DOHH2 (cell line): Measurements from ENCODE around the gene DEPDC1B.

Experiments
- H3F3A ChIP-seq: fragments of 200-600 bp; sonication (generic), shearing (Covaris generic); 2 replicates; pipeline ENCODE4 v1.6.0; 2016; ENCODE audit warnings: antibody characterized with exemption, mild to moderate bottlenecking; ENCODE audit not compliant: control insufficient read depth, insufficient read depth
- H3K27ac ChIP-seq: fragments of 200-600 bp; sonication (generic); 2 replicates; pipeline ENCODE4 v1.5.1; 2014; ENCODE audit warnings: low read depth, mild to moderate bottlenecking, low read length, moderate library complexity
- H3K27me3 ChIP-seq: fragments of 200-600 bp; sonication (generic); 2 replicates; pipeline ENCODE4 v1.6.1; 2014; ENCODE audit warnings: mild to moderate bottlenecking, low read length, mixed read lengths; ENCODE audit not compliant: control insufficient read depth
- H3K36me3 ChIP-seq: fragments of 200-600 bp; sonication (generic); 2 replicates; pipeline ENCODE4 v1.6.1; 2014; ENCODE audit warnings: mild to moderate bottlenecking, low read length, moderate library complexity, mixed read lengths; ENCODE audit not compliant: control insufficient read depth
- H3K4me1 ChIP-seq: fragments of 200-600 bp; sonication (generic); 2 replicates; pipeline ENCODE4 v1.6.1; 2014; ENCODE audit warnings: mild to moderate bottlenecking, low read length, mixed read lengths; ENCODE audit not compliant: control insufficient read depth
- H3K4me2 ChIP-seq: fragments of 200-600 bp; sonication (generic); 2 replicates; pipeline ENCODE4 v1.6.0; 2014; ENCODE audit warnings: mild to moderate bottlenecking, low read length, moderate library complexity
- H3K4me3 ChIP-seq: fragments of 200-600 bp; sonication (generic); 2 replicates; pipeline ENCODE4 v1.5.1; 2014; ENCODE audit warnings: mild to moderate bottlenecking, low read length, mixed read lengths
- H3K79me2 ChIP-seq: fragments of 200-600 bp; sonication (generic); 2 replicates; pipeline ENCODE4 v1.6.1; 2014; ENCODE audit warnings: mild to moderate bottlenecking, low read length, mixed read lengths; ENCODE audit not compliant: control insufficient read depth
- H3K9me2 ChIP-seq: fragments of 200-600 bp; sonication (generic); replicated peaks from 2 replicates; pipeline ENCODE4 v1.6.1; 2014; ENCODE audit warnings: mild to moderate bottlenecking, low read length, mixed read lengths; ENCODE audit not compliant: control insufficient read depth
- H3K9me3 ChIP-seq: fragments of 200-600 bp; sonication (generic); 2 replicates; pipeline ENCODE4 v1.6.1; 2014; ENCODE audit warnings: antibody characterized with exemption, low read length, mixed read lengths; ENCODE audit not compliant: control insufficient read depth, insufficient read depth
- H4K20me1 ChIP-seq: fragments of 200-600 bp; sonication (generic); 2 replicates; pipeline ENCODE4 v1.6.0; 2014; ENCODE audit warnings: low read depth, mild to moderate bottlenecking, antibody characterized with exemption, low read length, moderate library complexity; ENCODE audit not compliant: control insufficient read depth, insufficient read depth
- EZH2phosphoT487 ChIP-seq: fragments of 200-600 bp; sonication (generic); IDR thresholded peaks from 2 replicates; pipeline ENCODE4 v1.6.1; 2017; ENCODE audit warnings: borderline replicate concordance, mild to moderate bottlenecking, antibody characterized with exemption, low read length, moderate library complexity, mixed read lengths
- TF ChIP-seq, protein P1 (sequence below): fragments of 200-600 bp; sonication (generic); IDR thresholded peaks from one replicate; pipeline ENCODE4 v1.5.1; 2014; ENCODE audit warnings: antibody characterized with exemption, mild to moderate bottlenecking, low read depth, low read length; ENCODE audit not compliant: poor library complexity, severe bottlenecking

The DEPDC1B gene

DNA sequence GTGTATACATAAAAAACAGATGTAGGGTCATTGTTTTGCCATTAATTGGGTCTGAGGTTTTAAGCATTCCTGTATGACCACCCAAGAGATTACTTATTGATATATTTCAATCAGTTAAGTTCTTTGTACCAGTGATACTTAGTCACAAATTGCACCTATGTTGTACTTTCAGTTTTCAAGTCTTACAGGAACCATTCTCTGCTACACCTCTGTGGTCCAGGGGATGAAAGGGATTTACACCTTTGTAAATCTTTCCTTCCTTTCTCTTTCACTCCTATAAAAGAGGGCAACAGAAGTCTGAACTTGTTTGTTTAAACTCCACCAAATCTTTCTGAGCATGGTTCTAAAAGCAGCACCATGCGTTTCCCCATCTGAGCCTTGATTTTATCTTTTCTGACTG is 86.1 kb downstream of the DEPDC1B start:
- no peaks in the 10 kb centered on the region for H3K27me3 ChIP-seq
- TF ChIP-seq, protein P1, sequence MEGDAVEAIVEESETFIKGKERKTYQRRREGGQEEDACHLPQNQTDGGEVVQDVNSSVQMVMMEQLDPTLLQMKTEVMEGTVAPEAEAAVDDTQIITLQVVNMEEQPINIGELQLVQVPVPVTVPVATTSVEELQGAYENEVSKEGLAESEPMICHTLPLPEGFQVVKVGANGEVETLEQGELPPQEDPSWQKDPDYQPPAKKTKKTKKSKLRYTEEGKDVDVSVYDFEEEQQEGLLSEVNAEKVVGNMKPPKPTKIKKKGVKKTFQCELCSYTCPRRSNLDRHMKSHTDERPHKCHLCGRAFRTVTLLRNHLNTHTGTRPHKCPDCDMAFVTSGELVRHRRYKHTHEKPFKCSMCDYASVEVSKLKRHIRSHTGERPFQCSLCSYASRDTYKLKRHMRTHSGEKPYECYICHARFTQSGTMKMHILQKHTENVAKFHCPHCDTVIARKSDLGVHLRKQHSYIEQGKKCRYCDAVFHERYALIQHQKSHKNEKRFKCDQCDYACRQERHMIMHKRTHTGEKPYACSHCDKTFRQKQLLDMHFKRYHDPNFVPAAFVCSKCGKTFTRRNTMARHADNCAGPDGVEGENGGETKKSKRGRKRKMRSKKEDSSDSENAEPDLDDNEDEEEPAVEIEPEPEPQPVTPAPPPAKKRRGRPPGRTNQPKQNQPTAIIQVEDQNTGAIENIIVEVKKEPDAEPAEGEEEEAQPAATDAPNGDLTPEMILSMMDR = no peak
- no peaks in the 10 kb centered on the region for H3K79me2 ChIP-seq
- no peaks in the 10 kb centered on the region for H3K9me3 ChIP-seq
- no peak overlapping the region for H3K4me2 ChIP-seq
- no peaks in the 10 kb centered on the region for H3K4me1 ChIP-seq
- H3K4me3 ChIP-seq = no peak overlapping the region
- no peaks in the 10 kb centered on the region for H3K36me3 ChIP-seq
- no peaks in the 10 kb centered on the region for H4K20me1 ChIP-seq
- no peaks in the 10 kb centered on the region for H3F3A ChIP-seq
- no peaks in the 10 kb centered on the region for H3K9me2 ChIP-seq
- no peak overlapping the region for H3K27ac ChIP-seq

DNA sequence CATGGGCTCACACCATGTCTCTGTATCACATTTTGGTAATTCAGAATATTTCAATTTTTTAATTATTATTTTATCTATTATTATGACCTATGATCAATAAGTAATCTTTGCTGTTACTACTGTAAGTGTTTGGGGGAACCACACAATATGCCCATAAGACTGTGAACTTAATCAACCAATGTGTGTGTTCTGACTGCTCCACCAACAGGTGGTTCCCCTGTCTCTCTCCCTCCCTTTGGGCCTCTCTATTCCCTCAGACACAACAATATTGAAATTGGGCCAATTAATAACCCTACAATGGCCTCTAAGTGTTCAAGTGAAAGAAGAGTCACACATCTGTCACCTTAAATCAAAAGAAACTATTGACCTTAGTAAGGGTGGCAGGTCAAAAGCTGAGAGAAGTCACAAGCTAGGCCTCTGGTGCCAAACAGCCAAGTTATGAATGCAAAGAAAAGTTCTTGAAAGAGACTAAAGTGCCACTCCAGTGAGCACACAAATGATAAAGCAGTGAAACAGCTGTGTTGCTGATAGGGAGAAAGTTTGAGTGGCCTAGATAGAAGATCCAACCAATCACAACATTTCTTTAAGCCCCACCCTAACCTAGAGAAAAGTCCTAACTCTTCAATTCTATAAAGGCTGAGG is 88.7 kb downstream of the DEPDC1B start:
- Histone ChIP-seq H3K79me2 (no peaks in the 10 kb centered on the region), H4K20me1 (no peaks in the 10 kb centered on the region), H3K27ac (no peak overlapping the region), H3K4me1 (no peaks in the 10 kb centered on the region), H3K27me3 (no peaks in the 10 kb centered on the region), H3K4me3 (no peak overlapping the region), H3K36me3 (no peaks in the 10 kb centered on the region), H3K4me2 (no peak overlapping the region), H3K9me3 (no peaks in the 10 kb centered on the region), H3F3A (no peaks in the 10 kb centered on the region), H3K9me2 (no peaks in the 10 kb centered on the region)
- TF ChIP-seq, protein P1 = no peak

DNA sequence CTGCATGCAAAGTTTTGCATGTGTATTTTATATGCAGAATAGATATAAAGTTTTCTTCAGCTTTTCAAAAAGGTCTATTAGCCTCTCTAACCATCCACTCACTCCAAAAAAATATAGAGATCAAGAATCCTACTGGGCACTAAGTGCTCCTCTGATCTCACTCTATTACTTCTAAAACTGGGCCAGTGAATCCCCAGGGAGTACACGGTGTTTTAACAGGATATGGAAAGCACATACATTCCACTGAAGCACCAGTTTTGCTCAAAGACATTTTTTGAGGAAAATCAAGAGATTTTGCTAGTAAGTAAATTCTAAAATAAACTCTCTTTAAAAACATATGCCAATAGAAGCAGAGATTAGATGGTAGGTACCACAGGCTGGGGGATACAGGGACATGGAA is 95.2 kb downstream of the DEPDC1B start:
- Histone ChIP-seq H3K4me3 (no peak overlapping the region), H3K27me3 (no peaks in the 10 kb centered on the region), H3K36me3 (peaks cover 7% of the 10 kb centered on the region; the same call in 1 of the 2 replicates), H3F3A (no peaks in the 10 kb centered on the region), H3K4me1 (no peaks in the 10 kb centered on the region), H3K4me2 (no peak overlapping the region), H3K9me3 (no peaks in the 10 kb centered on the region), H3K27ac (no peak overlapping the region), H3K9me2 (no peaks in the 10 kb centered on the region), H4K20me1 (no peaks in the 10 kb centered on the region), H3K79me2 (no peaks in the 10 kb centered on the region)
- TF ChIP-seq, protein P1 = no peak
- no peak for TF ChIP-seq EZH2phosphoT487
